Mesothelial cell of epicardium (in vitro differentiated cells): ENCODE data around the gene RAN. TPM values are rescaled to one million over a fixed set of nuclear protein-coding genes. Genes with fewer than 3 reads are reported as not detected.
"Not testable (repeated sequence)": the region's sequence is repeated elsewhere in the genome, so short reads cannot be mapped to it uniquely, and the experiment has no call there.

Source experiments
- DNase-seq, 2 experiments: peaks; one replicate each; pipeline ENCODE4 v3.0.0; 2021; ENCODE audit warnings: low spot score in 2 of 2; ENCODE audit not compliant: unreplicated experiment in 2 of 2
- H3K27ac Mint-ChIP-seq: 2 replicates; pipeline ENCODE4 v1.8.0; 2021; ENCODE audit warnings: mixed read lengths
- H3K27me3 Mint-ChIP-seq: 2 replicates; pipeline ENCODE4 v1.8.0; 2021; ENCODE audit warnings: low read depth, mixed read lengths
- H3K36me3 Mint-ChIP-seq: 2 replicates; pipeline ENCODE4 v1.8.0; 2021; ENCODE audit warnings: mixed read lengths
- H3K4me1 Mint-ChIP-seq: 2 replicates; pipeline ENCODE4 v1.8.0; 2021; ENCODE audit warnings: mixed read lengths
- H3K4me3 Mint-ChIP-seq: 2 replicates; pipeline ENCODE4 v1.8.0; 2021; ENCODE audit warnings: mild to moderate bottlenecking, moderate library complexity, mixed read lengths
- H3K9me3 Mint-ChIP-seq: 2 replicates; pipeline ENCODE4 v1.8.0; 2021; ENCODE audit warnings: mixed read lengths
- total RNA-seq: library from RNA; stranded (reverse); gene quantifications from 3 replicates; pipeline ENCODE4 v1.2.1, GENCODE V29; 2021
- TF ChIP-seq, protein P1 (sequence below): fragments of 200-600 bp; sonication (generic); IDR thresholded peaks from one replicate; pipeline ENCODE4 v1.5.0; 2021; ENCODE audit warnings: antibody characterized with exemption; ENCODE audit not compliant: unreplicated experiment

Gene RAN
- total RNA-seq, 1 donor from 2014 or later = 629 TPM

DNA sequence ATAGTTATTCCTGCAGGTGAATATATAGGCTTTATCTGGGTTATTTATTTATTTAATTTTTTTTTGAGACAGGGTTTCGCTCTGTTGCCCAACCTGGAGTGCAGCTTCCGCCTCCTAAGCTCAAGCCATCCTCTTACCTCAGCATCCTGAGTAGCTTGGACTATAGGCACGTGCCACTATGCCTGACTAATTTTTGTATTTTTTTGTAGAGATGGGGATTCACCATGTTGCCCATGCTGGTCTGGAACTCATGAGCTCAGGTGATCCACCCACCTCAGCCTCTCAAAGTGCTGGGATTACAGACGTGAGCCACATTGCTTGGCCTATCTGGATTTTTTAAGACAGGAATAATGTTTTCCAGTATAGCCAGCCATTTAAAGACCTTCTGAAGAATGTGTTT lies 2.0 kb downstream of the RAN start:
- no peak for DNase-seq

DNA sequence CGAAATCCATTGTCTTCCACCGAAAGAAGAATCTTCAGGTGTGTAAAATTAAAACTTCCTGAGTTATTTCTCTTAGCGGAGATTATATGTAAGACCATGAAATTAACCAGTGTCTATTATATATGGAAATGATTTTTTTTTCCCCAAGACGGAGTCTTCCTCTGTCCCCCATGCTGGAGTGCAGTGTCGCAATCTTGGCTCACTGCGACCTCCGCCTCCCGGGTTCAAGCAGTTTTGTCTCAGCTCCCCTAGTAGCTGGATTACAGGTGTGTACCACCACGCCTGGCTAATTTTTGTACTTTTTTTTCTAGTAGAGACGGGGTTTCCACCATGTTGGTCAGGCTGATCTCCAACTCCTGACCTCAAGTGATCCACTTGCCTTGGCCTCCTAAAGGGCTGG lies 2.8 kb downstream of the RAN start:
- Mint-ChIP-seq H3K27ac (peak overlapping the region; percentile 2), H3K9me3 (no peaks in the 10 kb centered on the region), H3K36me3 (peaks cover 29% of the 10 kb centered on the region), H3K4me1 (peaks cover 41% of the 10 kb centered on the region), H3K4me3 (peak overlapping the region; percentile 1), H3K27me3 (peaks cover 3% of the 10 kb centered on the region)
- TF ChIP-seq, protein P1, sequence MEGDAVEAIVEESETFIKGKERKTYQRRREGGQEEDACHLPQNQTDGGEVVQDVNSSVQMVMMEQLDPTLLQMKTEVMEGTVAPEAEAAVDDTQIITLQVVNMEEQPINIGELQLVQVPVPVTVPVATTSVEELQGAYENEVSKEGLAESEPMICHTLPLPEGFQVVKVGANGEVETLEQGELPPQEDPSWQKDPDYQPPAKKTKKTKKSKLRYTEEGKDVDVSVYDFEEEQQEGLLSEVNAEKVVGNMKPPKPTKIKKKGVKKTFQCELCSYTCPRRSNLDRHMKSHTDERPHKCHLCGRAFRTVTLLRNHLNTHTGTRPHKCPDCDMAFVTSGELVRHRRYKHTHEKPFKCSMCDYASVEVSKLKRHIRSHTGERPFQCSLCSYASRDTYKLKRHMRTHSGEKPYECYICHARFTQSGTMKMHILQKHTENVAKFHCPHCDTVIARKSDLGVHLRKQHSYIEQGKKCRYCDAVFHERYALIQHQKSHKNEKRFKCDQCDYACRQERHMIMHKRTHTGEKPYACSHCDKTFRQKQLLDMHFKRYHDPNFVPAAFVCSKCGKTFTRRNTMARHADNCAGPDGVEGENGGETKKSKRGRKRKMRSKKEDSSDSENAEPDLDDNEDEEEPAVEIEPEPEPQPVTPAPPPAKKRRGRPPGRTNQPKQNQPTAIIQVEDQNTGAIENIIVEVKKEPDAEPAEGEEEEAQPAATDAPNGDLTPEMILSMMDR = no peak
- DNase-seq = no peak

More for the DNA sequence above, 2.0 kb downstream of the RAN start:
- peak overlapping the region; percentile 95 for H3K4me3 Mint-ChIP-seq
- TF ChIP-seq, protein P1 = no peak
- no peak overlapping the region for H3K27ac Mint-ChIP-seq
- no peaks in the 10 kb centered on the region for H3K9me3 Mint-ChIP-seq
- no peaks in the 10 kb centered on the region for H3K27me3 Mint-ChIP-seq
- peaks cover 41% of the 10 kb centered on the region for H3K4me1 Mint-ChIP-seq
- H3K36me3 Mint-ChIP-seq = peaks cover 29% of the 10 kb centered on the region

DNA sequence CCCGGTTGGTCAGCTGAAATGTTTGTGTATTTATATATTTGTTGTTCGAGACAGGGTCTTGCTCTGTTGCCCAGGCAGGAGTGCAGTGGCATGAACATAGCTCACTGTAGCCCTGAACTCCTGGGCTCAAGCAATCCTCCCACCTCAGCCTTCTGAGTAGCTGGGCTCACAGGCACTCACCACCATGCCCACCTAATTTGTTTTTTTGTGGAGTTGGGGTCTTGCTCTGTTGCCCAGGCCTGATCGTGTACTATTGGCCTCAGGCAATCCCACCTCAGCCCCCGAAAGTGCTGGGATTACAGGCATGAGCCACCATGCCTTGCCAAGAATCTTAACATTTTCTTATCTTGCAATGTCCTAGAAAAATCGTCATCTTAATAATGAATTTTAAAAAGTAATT lies 3.3 kb downstream of the RAN start:
- Mint-ChIP-seq H3K4me1 (peaks cover 43% of the 10 kb centered on the region), H3K9me3 (no peaks in the 10 kb centered on the region), H3K27ac (no peak overlapping the region), H3K27me3 (peaks cover 3% of the 10 kb centered on the region), H3K36me3 (peaks cover 29% of the 10 kb centered on the region), H3K4me3 (no peak overlapping the region)
- TF ChIP-seq, protein P1 = no peak
- no peak for DNase-seq

DNA sequence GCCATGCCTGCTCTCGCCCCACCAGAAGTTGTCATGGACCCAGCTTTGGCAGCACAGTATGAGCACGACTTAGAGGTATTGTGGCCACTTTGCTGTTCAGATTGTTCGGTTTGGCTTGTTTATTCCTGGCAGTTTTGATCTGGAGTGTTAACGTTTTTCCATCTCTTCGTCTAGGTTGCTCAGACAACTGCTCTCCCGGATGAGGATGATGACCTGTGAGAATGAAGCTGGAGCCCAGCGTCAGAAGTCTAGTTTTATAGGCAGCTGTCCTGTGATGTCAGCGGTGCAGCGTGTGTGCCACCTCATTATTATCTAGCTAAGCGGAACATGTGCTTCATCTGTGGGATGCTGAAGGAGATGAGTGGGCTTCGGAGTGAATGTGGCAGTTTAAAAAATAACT lies 3.8 kb downstream of the RAN start:
- peaks cover 29% of the 10 kb centered on the region for H3K36me3 Mint-ChIP-seq
- H3K27me3 Mint-ChIP-seq, H3K27ac Mint-ChIP-seq, DNase-seq, H3K4me3 Mint-ChIP-seq, H3K9me3 Mint-ChIP-seq: not testable (repeated sequence)
- peaks cover 44% of the 10 kb centered on the region for H3K4me1 Mint-ChIP-seq

DNA sequence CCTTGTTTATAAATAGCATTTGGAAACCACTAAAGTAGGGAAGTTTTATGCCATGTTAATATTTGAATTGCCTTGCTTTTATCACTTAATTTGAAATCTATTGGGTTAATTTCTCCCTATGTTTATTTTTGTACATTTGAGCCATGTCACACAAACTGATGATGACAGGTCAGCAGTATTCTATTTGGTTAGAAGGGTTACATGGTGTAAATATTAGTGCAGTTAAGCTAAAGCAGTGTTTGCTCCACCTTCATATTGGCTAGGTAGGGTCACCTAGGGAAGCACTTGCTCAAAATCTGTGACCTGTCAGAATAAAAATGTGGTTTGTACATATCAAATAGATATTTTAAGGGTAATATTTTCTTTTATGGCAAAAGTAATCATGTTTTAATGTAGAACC lies 4.4 kb downstream of the RAN start:
- Mint-ChIP-seq H3K27ac (no peak overlapping the region), H3K27me3 (peaks cover 3% of the 10 kb centered on the region), H3K4me1 (peaks cover 38% of the 10 kb centered on the region), H3K9me3 (no peaks in the 10 kb centered on the region), H3K4me3 (no peak overlapping the region), H3K36me3 (peaks cover 29% of the 10 kb centered on the region)
- TF ChIP-seq, protein P1 = no peak
- DNase-seq = no peak

DNA sequence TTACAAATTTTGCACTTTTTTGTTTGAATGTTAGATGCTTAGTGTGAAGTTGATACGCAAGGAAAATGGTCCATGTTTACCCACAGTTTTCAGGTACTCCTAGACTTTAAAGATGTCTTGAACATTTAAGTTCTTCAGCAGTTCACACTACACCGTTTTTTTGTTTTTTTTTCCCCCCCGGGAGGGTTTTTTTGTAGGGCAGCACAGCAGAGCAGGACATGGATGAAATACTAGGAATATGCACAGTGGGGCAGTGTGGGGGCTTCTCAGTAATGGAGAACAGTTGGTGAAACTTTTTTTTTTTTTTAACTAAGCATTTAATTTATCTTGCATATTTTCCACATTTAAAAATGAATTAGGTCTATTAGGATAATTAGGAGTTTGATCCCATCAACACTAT lies 4.9 kb downstream of the RAN start:
- H3K4me1 Mint-ChIP-seq = peaks cover 37% of the 10 kb centered on the region
- no peaks in the 10 kb centered on the region for H3K9me3 Mint-ChIP-seq
- H3K27ac Mint-ChIP-seq = peak overlapping the region; percentile 73
- H3K4me3 Mint-ChIP-seq = no peak overlapping the region
- DNase-seq = no peak
- H3K36me3 Mint-ChIP-seq = peaks cover 29% of the 10 kb centered on the region
- TF ChIP-seq, protein P1 = no peak
- peaks cover 3% of the 10 kb centered on the region for H3K27me3 Mint-ChIP-seq
